Dedifferentiated amniotic fluid mesenchymal stem cell (primary cell): ENCODE measurements around the gene LRRC8D.

Experiments used
- DNase-seq: peaks from one replicate; pipeline ENCODE4 v3.0.0-alpha.2; 2016; ENCODE audit errors: extremely low spot score

LRRC8D gene

GRCh38 chr1:89807503-89807902, 13.3 kb upstream of the LRRC8D start:
- no peak for DNase-seq

- DNase-seq: no peak
These were observed 12.8 kb upstream of the LRRC8D start for GRCh38 chr1:89807983-89808382.

- no peak for DNase-seq
These were observed 12.3 kb upstream of the LRRC8D start for GRCh38 chr1:89808441-89809117.

GRCh38 chr1:89809556-89809955, 11.3 kb upstream of the LRRC8D start:
- DNase-seq: peak; percentile 14

GRCh38 chr1:89810302-89810701, 10.5 kb upstream of the LRRC8D start:
- DNase-seq: no peak

GRCh38 chr1:89810880-89811279, 10.0 kb upstream of the LRRC8D start:
- DNase-seq: no peak

- no peak for DNase-seq
These were observed 7.8 kb upstream of the LRRC8D start for GRCh38 chr1:89812992-89813391.

GRCh38 chr1:89815040-89815439, 5.8 kb upstream of the LRRC8D start:
- no peak for DNase-seq

- DNase-seq: no peak
These were observed 5.2 kb upstream of the LRRC8D start for GRCh38 chr1:89815611-89816010.

GRCh38 chr1:89816366-89816765, 4.5 kb upstream of the LRRC8D start:
- no peak for DNase-seq

- no peak for DNase-seq
These were observed 683 bp downstream of the LRRC8D start for GRCh38 chr1:89821322-89822108.

- DNase-seq: no peak
These were observed 1.5 kb downstream of the LRRC8D start for GRCh38 chr1:89822109-89822962.

GRCh38 chr1:89822999-89823628, 2.3 kb downstream of the LRRC8D start:
- DNase-seq: peak; percentile 38

- DNase-seq: no peak
These were observed 3.0 kb downstream of the LRRC8D start for GRCh38 chr1:89823679-89824292.

GRCh38 chr1:89826594-89826993, 5.8 kb downstream of the LRRC8D start:
- DNase-seq: no peak

- no peak for DNase-seq
These were observed 6.5 kb downstream of the LRRC8D start for GRCh38 chr1:89827330-89827729.

GRCh38 chr1:89827902-89828301, 7.1 kb downstream of the LRRC8D start:
- no peak for DNase-seq

- no peak for DNase-seq
These were observed 8.4 kb downstream of the LRRC8D start for GRCh38 chr1:89829186-89829585.

- DNase-seq: no peak
These were observed 10.8 kb downstream of the LRRC8D start for GRCh38 chr1:89831462-89832120.

- DNase-seq: no peak
These were observed 11.8 kb downstream of the LRRC8D start for GRCh38 chr1:89832496-89833127.
